Parathyroid adenoma (tissue), 2 donors: ENCODE measurements around the gene ELMO3.

Source experiments
- H2AFZ ChIP-seq: fragments of 300-600 bp; sonication (generic); one replicate; pipeline ENCODE4 v1.7.0; 2017; ENCODE audit warnings: antibody characterized with exemption, mild to moderate bottlenecking
- H3K27ac ChIP-seq: fragments of 300-600 bp; sonication (generic); one replicate; pipeline ENCODE4 v1.7.0; 2017
- H3K27me3 ChIP-seq: fragments of 300-600 bp; sonication (generic); one replicate; pipeline ENCODE4 v1.7.0; 2017; ENCODE audit warnings: low read length; ENCODE audit not compliant: control insufficient read depth, insufficient read depth
- H3K36me3 ChIP-seq: fragments of 300-600 bp; sonication (generic); one replicate; pipeline ENCODE4 v1.7.0; 2017; ENCODE audit warnings: low read length; ENCODE audit not compliant: control insufficient read depth, insufficient read depth
- H3K4me1 ChIP-seq: fragments of 300-600 bp; sonication (generic); one replicate; pipeline ENCODE4 v1.7.0; 2017; ENCODE audit warnings: control low read depth
- H3K4me2 ChIP-seq: fragments of 300-600 bp; sonication (generic); one replicate; pipeline ENCODE4 v1.7.0; 2017; ENCODE audit warnings: low read length
- H3K4me3 ChIP-seq: fragments of 300-600 bp; sonication (generic); one replicate; pipeline ENCODE4 v1.7.0; 2017; ENCODE audit warnings: low read depth, low read length
- H3K79me2 ChIP-seq: fragments of 300-600 bp; sonication (generic); one replicate; pipeline ENCODE4 v1.7.0; 2017; ENCODE audit warnings: control low read depth
- H3K9ac ChIP-seq: fragments of 300-600 bp; sonication (generic); one replicate; pipeline ENCODE4 v1.7.0; 2017; ENCODE audit warnings: mild to moderate bottlenecking
- H3K9me3 ChIP-seq: fragments of 300-600 bp; sonication (generic); one replicate; pipeline ENCODE4 v1.7.0; 2017; ENCODE audit warnings: low read length; ENCODE audit not compliant: control insufficient read depth
- CTCF ChIP-seq: fragments of 300-600 bp; sonication (generic); IDR thresholded peaks from one replicate; pipeline ENCODE4 v1.7.0; 2017; ENCODE audit warnings: antibody characterized with exemption, mild to moderate bottlenecking
- donor health status: primary hyperparathyroidism.

The ELMO3 gene

GRCh38 chr16:67169011-67169451 lies 29.9 kb upstream of the ELMO3 start:
- TF ChIP-seq CTCF, result no peak
- Histone ChIP-seq H3K79me2 (no peaks in the 10 kb centered on the region), H3K27ac (no peak overlapping the region), H3K36me3 (no peaks in the 10 kb centered on the region), H3K4me2 (no peak overlapping the region), H3K9ac (no peak overlapping the region), H3K9me3 (no peaks in the 10 kb centered on the region), H3K27me3 (no peaks in the 10 kb centered on the region), H3K4me1 (peaks cover 27% of the 10 kb centered on the region), H3K4me3 (no peak overlapping the region), H2AFZ (no peak overlapping the region)

GRCh38 chr16:67169642-67170167 lies 29.2 kb upstream of the ELMO3 start:
- Histone ChIP-seq H3K79me2 (no peaks in the 10 kb centered on the region), H3K9me3 (no peaks in the 10 kb centered on the region), H3K4me1 (peaks cover 30% of the 10 kb centered on the region), H3K27ac (peak overlapping the region; percentile 85), H3K4me3 (peak overlapping the region; percentile 44), H3K27me3 (no peaks in the 10 kb centered on the region), H3K36me3 (no peaks in the 10 kb centered on the region), H3K4me2 (peak overlapping the region; percentile 87), H2AFZ (peak overlapping the region; percentile 77), H3K9ac (no peak overlapping the region)
- peak; percentile 28 for TF ChIP-seq CTCF

GRCh38 chr16:67170168-67170948 lies 28.6 kb upstream of the ELMO3 start, which contains the start of gene NOL3:
Gene NOL3, plus strand, starts transcription at chr16:67170538.
- no peak for TF ChIP-seq CTCF
- Histone ChIP-seq H3K9me3 (no peaks in the 10 kb centered on the region), H3K27ac (peak within 1 kb of the TSS; percentile 85), H3K4me1 (peaks cover 25% of the 10 kb centered on the region), H3K4me2 (peak within 1 kb of the TSS; percentile 87), H3K36me3 (no peaks in the 10 kb centered on the region), H3K9ac (no peak within 1 kb of the TSS), H3K79me2 (no peaks in the 10 kb centered on the region), H3K4me3 (peak within 1 kb of the TSS; percentile 44), H3K27me3 (no peaks in the 10 kb centered on the region), H2AFZ (peak within 1 kb of the TSS; percentile 78)

GRCh38 chr16:67170949-67171649 lies 27.8 kb upstream of the ELMO3 start:
- peaks cover 25% of the 10 kb centered on the region for H3K4me1 ChIP-seq
- no peak for TF ChIP-seq CTCF
- H3K36me3 ChIP-seq, result no peaks in the 10 kb centered on the region
- peak overlapping the region; percentile 6 for H3K4me3 ChIP-seq
- H3K4me2 ChIP-seq, result peak overlapping the region; percentile 27
- H3K9me3 ChIP-seq, result no peaks in the 10 kb centered on the region
- peak overlapping the region; percentile 78 for H2AFZ ChIP-seq
- H3K27ac ChIP-seq, result peak overlapping the region; percentile 85
- no peaks in the 10 kb centered on the region for H3K27me3 ChIP-seq
- no peak overlapping the region for H3K9ac ChIP-seq
- no peaks in the 10 kb centered on the region for H3K79me2 ChIP-seq
